Measurements from ENCODE around the gene CD99L2.

The CD99L2 gene

GRCh38 chrX:150805736-150806135 is 92.7 kb downstream of the CD99L2 start:
- no peak for TF ChIP-seq SIN3A (IDR thresholded peaks at IDR 0.05; ENCODE audit: borderline replicate concordance, insufficient read depth, low read length)
- TF ChIP-seq POLR2AphosphoS5 (IDR thresholded peaks at IDR 0.05; ENCODE audit: low read depth, low read length): no peak
- no peak for TF ChIP-seq TAF1 (IDR thresholded peaks at IDR 0.05; ENCODE audit: borderline replicate concordance, insufficient read depth, low read length)
- TF ChIP-seq REST (IDR thresholded peaks at IDR 0.05; ENCODE audit: insufficient read depth in 1 of 2, low read depth in 2 of 2, low read length in 2 of 2): no peak
- TF ChIP-seq FOXP2 (optimal IDR thresholded peaks at IDR 0.05; ENCODE audit: borderline replicate concordance, extremely low read depth, extremely low read length, insufficient read depth): no peak

GRCh38 chrX:150792949-150793527 is 105.4 kb downstream of the CD99L2 start:
- TF ChIP-seq REST (IDR thresholded peaks at IDR 0.05; ENCODE audit: insufficient read depth in 1 of 2, low read depth in 2 of 2, low read length in 2 of 2) (no peak), FOXP2 (optimal IDR thresholded peaks at IDR 0.05; ENCODE audit: borderline replicate concordance, extremely low read depth, extremely low read length, insufficient read depth) (no peak), SIN3A (IDR thresholded peaks at IDR 0.05; ENCODE audit: borderline replicate concordance, insufficient read depth, low read length) (no peak), TAF1 (IDR thresholded peaks at IDR 0.05; ENCODE audit: borderline replicate concordance, insufficient read depth, low read length) (no peak), POLR2AphosphoS5 (IDR thresholded peaks at IDR 0.05; ENCODE audit: low read depth, low read length) (no peak)

GRCh38 chrX:150790021-150790420 is 108.4 kb downstream of the CD99L2 start:
- TF ChIP-seq REST (IDR thresholded peaks at IDR 0.05; ENCODE audit: insufficient read depth in 1 of 2, low read depth in 2 of 2, low read length in 2 of 2): no peak
- no peak for TF ChIP-seq FOXP2 (optimal IDR thresholded peaks at IDR 0.05; ENCODE audit: borderline replicate concordance, extremely low read depth, extremely low read length, insufficient read depth)
- no peak for TF ChIP-seq SIN3A (IDR thresholded peaks at IDR 0.05; ENCODE audit: borderline replicate concordance, insufficient read depth, low read length)
- TF ChIP-seq TAF1 (IDR thresholded peaks at IDR 0.05; ENCODE audit: borderline replicate concordance, insufficient read depth, low read length): no peak
- no peak for TF ChIP-seq POLR2AphosphoS5 (IDR thresholded peaks at IDR 0.05; ENCODE audit: low read depth, low read length)

- TF ChIP-seq TAF1 (IDR thresholded peaks at IDR 0.05; ENCODE audit: borderline replicate concordance, insufficient read depth, low read length) (no peak), SIN3A (IDR thresholded peaks at IDR 0.05; ENCODE audit: borderline replicate concordance, insufficient read depth, low read length) (no peak), POLR2AphosphoS5 (IDR thresholded peaks at IDR 0.05; ENCODE audit: low read depth, low read length) (no peak), REST (IDR thresholded peaks at IDR 0.05; ENCODE audit: insufficient read depth in 1 of 2, low read depth in 2 of 2, low read length in 2 of 2) (no peak), FOXP2 (optimal IDR thresholded peaks at IDR 0.05; ENCODE audit: borderline replicate concordance, extremely low read depth, extremely low read length, insufficient read depth) (no peak)
These were observed 116.8 kb downstream of the CD99L2 start for GRCh38 chrX:150781677-150782076.
